HG02885 (cell line): ENCODE data around the gene ZYG11A.

Experiments used
- ATAC-seq: cut with Tn5 transposase; IDR thresholded peaks from one replicate; pipeline ENCODE4 v1.9.1; 2021; ENCODE audit warnings: mild to moderate bottlenecking; ENCODE audit not compliant: unreplicated experiment, poor library complexity

ZYG11A gene

DNA sequence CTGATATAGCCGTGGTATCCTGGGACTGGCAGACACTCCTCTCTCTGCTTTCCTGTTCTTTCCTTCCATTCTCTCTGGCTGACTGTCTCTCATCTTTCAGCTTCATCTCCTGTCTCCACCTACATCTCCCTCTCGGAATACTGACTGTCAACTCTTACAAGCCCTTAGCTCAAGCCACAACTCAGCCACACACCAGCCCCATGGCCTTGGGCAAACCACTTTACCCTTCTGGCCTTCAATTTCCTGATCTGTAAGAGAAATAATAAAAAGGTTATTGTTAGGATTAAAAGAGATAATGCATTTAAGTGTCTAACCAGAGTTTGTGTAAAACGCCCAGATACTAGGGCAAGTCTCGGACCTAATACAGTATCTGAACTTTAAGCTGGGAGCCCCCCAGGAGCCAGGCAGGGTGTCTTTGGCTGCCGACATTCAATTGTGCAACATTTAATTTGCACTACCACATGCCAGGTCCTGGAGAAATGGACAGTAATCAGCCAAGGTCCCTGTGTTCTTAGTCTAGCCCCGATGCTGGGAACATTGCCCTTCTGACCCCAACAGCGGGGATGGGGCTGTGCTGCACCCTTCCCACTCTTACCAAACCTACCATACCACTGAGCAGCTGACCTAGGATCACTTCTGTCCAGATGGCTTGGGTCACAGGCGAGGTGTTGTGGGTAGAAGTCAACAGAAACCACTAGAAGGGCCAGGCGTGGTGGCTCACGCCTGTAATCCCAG, 73.8 kb downstream of the ZYG11A start:
- no peak for ATAC-seq

DNA sequence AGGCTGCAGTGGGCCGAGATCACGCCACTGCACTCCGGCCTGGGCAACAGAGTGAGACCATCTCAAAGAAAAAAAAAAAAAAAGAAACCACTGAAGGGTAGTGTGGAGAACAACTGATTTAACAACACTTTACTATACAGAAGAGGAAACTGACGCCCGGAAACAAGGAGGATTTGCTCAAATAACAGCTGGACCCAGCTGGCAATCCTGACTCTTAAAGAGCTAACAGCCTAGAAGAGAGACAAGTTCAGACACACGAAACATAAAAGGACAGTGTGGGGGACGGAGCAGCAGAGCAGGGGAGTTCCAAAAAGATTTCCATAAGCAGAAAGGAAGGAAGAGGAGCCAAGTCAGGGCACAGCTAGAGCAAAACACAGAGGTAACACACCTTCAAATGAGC, 74.6 kb downstream of the ZYG11A start:
- no peak for ATAC-seq

GRCh38 chr1:52917581-52917980, 75.0 kb downstream of the ZYG11A start:
- no peak for ATAC-seq

DNA sequence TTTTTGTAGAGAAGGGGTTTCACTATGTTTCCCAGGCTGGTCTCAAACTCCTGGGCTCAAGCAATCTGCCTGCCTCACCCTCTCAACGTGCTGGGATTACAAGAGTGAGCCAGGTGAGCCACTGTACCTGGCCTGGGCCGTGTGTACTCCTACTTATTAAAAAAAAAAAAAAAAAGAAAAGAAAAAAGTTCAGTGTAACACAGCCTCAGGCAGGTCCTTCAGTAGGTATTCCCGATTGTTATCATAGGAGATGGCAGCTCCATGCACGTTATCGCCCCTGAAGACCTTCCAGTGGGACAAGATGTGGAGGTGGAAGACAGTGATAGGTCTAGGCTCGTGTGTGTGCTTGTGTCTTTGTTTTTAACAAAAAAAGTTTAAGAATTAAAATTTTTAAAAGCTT, 75.6 kb downstream of the ZYG11A start:
- no peak for ATAC-seq

GRCh38 chr1:52919051-52919722, 76.6 kb downstream of the ZYG11A start:
- no peak for ATAC-seq

- no peak for ATAC-seq
Observed at GRCh38 chr1:52919723-52920483, 77.3 kb downstream of the ZYG11A start.

GRCh38 chr1:52920791-52921291, 78.3 kb downstream of the ZYG11A start:
- ATAC-seq, result no peak

GRCh38 chr1:52925571-52926005, 83.0 kb downstream of the ZYG11A start:
- ATAC-seq, result no peak

- no peak for ATAC-seq
Observed at GRCh38 chr1:52926864-52927211, 84.3 kb downstream of the ZYG11A start.

DNA sequence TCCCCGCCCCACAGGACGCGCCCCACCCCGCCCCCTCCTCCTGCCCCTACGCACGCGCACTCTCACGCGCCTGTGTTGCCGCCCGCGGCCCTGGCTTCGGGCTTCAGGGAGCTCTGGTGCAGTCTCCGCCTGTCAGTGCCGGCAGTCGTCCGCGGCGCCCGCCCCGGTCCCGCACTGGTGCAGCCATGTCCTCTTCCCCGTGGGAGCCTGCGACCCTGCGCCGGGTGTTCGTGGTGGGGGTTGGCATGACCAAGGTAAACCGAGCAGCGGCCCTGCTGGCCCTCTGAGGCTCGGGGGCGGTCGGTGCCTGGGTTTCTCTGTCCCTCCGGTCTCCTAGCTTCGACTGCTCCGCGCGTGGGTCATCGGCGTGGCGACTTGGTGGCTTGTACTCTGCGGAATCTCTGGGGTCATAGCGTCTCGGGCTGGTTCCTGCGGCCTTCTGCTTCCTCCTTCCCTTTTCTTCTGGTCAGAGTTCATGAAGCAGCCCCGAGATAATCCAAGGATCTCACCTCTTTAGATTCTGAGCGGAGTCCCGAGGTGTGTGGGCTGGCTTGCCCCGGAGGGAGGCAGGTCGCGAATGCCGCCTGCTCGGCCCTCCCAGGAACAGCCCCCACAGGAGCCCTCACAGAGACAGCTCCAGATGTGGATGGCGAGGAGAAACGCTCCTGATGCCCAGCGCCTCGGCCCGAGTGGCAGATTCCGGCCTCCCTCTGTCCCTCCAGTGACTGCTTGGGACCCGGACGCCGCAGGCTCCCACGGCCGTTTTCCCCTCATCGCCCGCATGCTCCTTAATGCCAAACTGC, 84.9 kb downstream of the ZYG11A start, which contains the start of gene SCP2:
Gene SCP2, plus strand, starts transcription at position 65 of the 803 bp plus-strand sequence. Its CDS starts 121 bp downstream, at position 186.
- ATAC-seq, result peak; percentile 68

DNA sequence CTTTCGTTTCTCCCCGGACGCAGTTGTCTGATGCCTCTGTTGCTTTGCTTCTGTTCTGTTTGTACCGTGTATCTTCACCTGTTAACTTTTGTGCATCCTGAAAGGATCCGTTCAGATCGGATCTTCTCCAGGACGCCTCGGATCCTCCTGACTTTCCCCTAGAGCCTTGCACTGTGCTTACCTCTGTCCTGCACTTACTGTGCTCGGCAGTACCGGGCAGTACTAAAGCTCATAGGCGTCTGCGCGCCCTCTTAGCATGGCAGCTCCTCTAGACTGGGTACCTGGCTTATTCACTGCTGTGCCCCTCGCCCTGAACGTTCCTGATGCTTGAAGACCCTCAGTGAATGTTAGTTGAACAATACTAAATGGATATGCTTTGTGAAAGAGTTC, 85.5 kb downstream of the ZYG11A start:
- no peak for ATAC-seq

GRCh38 chr1:52929019-52929418, 86.5 kb downstream of the ZYG11A start:
- ATAC-seq, result no peak

GRCh38 chr1:52937433-52938182, 95.0 kb downstream of the ZYG11A start:
- ATAC-seq, result no peak

- no peak for ATAC-seq
Observed at GRCh38 chr1:52938183-52938451, 95.6 kb downstream of the ZYG11A start.

GRCh38 chr1:52943876-52944416, 101.4 kb downstream of the ZYG11A start:
- ATAC-seq, result no peak

GRCh38 chr1:52944566-52944965, 102.0 kb downstream of the ZYG11A start:
- ATAC-seq, result no peak
